ENCODE measurements around the gene NECTIN2. TPM values are rescaled to one million over a fixed set of nuclear protein-coding genes. Genes with fewer than 3 reads are reported as not detected.
"Not testable (repeated sequence)": the region's sequence is repeated elsewhere in the genome, so short reads cannot be mapped to it uniquely, and the experiment has no call there.

NECTIN2 gene
- total RNA-seq, 1 experiment from 2014 or later: 61.0 TPM

DNA sequence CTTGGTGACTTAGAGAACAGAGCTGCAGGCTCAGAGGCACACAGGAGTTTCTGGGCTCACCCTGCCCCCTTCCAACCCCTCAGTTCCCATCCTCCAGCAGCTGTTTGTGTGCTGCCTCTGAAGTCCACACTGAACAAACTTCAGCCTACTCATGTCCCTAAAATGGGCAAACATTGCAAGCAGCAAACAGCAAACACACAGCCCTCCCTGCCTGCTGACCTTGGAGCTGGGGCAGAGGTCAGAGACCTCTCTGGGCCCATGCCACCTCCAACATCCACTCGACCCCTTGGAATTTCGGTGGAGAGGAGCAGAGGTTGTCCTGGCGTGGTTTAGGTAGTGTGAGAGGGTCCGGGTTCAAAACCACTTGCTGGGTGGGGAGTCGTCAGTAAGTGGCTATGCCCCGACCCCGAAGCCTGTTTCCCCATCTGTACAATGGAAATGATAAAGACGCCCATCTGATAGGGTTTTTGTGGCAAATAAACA lies 78.2 kb downstream of the NECTIN2 start:
- DNase-seq (no peak), ATAC-seq (no peak)
- no TSS peak for BruUV-seq (replicated peaks)
- H4K20me1 ChIP-seq (ENCODE audit: low read length): no peaks in the 10 kb centered on the region
- no peak overlapping the region for H2AFZ ChIP-seq (ENCODE audit: low read length)
- no peak overlapping the region for H3K4me3 ChIP-seq (ENCODE audit: low read length)
- POLR2A ChIA-PET (ENCODE audit: unreplicated experiment): no interaction called here
- H3K9me2 ChIP-seq (replicated peaks; ENCODE audit: low read length): no peaks in the 10 kb centered on the region
- no peak overlapping the region for H3K9ac ChIP-seq (ENCODE audit: low read length)
- no peaks in the 10 kb centered on the region for H3K9me3 ChIP-seq (ENCODE audit: low read length)
- no peak overlapping the region for H3K27ac ChIP-seq (ENCODE audit: low read length)
- H3F3A ChIP-seq (ENCODE audit: low read length, unreplicated experiment): no peaks in the 10 kb centered on the region
- H3K4me2 ChIP-seq (ENCODE audit: low read length): no peak overlapping the region
- no peaks in the 10 kb centered on the region for H3K36me3 ChIP-seq (ENCODE audit: low read depth, low read length)
- no peaks in the 10 kb centered on the region; the same call in 1 of the 2 replicates for H3K4me1 ChIP-seq (ENCODE audit: insufficient read depth, low read length)
- H3K79me2 ChIP-seq (ENCODE audit: low read length): no peaks in the 10 kb centered on the region
- CTCF ChIA-PET: no interaction called here
- intact Hi-C loops (cut with micrococcal nuclease): no loop called here
- TF ChIP-seq EZH2phosphoT487 (IDR thresholded peaks at IDR 0.05; ENCODE audit: borderline replicate concordance, low read length): no peak
- TF ChIP-seq, protein P1, sequence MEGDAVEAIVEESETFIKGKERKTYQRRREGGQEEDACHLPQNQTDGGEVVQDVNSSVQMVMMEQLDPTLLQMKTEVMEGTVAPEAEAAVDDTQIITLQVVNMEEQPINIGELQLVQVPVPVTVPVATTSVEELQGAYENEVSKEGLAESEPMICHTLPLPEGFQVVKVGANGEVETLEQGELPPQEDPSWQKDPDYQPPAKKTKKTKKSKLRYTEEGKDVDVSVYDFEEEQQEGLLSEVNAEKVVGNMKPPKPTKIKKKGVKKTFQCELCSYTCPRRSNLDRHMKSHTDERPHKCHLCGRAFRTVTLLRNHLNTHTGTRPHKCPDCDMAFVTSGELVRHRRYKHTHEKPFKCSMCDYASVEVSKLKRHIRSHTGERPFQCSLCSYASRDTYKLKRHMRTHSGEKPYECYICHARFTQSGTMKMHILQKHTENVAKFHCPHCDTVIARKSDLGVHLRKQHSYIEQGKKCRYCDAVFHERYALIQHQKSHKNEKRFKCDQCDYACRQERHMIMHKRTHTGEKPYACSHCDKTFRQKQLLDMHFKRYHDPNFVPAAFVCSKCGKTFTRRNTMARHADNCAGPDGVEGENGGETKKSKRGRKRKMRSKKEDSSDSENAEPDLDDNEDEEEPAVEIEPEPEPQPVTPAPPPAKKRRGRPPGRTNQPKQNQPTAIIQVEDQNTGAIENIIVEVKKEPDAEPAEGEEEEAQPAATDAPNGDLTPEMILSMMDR (conservative IDR thresholded peaks at IDR 0.05; ENCODE audit: low read depth, low read length): no peak
- no peak for TF ChIP-seq EZH2 (IDR thresholded peaks at IDR 0.05; ENCODE audit: low read length, unreplicated experiment)
- no peaks in the 10 kb centered on the region for H3K27me3 ChIP-seq (ENCODE audit: low read length)

DNA sequence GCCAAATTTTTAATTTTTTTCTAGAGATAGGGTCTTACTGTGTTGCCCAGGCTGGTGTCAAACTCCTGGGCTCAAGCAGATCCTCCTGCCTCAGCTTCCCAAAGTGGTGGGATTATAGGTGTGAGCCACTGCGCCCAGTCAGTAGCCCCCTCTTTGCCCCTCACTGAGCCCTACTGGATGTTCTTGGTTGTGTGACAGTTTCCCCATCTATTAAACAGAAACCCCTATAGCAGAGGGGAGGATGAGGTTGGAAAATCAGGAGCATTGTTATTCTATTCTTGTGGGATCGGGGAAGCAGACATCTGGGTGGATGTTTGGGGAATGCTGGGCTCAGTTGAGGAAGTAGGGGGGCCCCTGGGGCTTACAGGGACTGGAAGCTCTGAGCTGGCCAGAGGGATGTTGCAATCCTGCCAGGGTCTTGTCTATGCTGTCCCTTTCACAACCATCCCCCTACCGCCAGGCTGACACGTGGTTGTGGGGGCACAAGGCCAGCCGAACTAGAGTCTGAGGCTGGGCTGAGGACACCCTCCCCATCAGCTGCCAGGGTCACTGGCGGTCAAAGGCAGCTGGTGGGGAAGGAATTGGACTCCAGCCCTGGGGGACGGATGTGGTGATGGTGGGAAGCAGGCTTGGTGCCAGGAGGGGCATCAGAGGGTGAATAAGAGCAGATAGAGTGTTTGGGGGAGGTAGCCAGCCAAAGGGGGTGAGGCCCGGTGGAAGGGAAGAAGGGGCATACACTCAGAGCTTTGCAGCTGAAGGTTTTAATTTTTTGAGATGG lies 79.2 kb downstream of the NECTIN2 start:
- no peaks in the 10 kb centered on the region; the same call in 1 of the 2 replicates for H3K4me1 ChIP-seq (ENCODE audit: insufficient read depth, low read length)
- H2AFZ ChIP-seq (ENCODE audit: low read length): no peak overlapping the region
- no peaks in the 10 kb centered on the region for H4K20me1 ChIP-seq (ENCODE audit: low read length)
- no peaks in the 10 kb centered on the region for H3K36me3 ChIP-seq (ENCODE audit: low read depth, low read length)
- no peak overlapping the region for H3K4me3 ChIP-seq (ENCODE audit: low read length)
- ATAC-seq (no peak), DNase-seq (no peak)
- TF ChIP-seq, protein P1 (conservative IDR thresholded peaks at IDR 0.05; ENCODE audit: low read depth, low read length): no peak
- TF ChIP-seq EZH2 (IDR thresholded peaks at IDR 0.05; ENCODE audit: low read length, unreplicated experiment) (no peak), EZH2phosphoT487 (IDR thresholded peaks at IDR 0.05; ENCODE audit: borderline replicate concordance, low read length) (no peak)
- POLR2A ChIA-PET (ENCODE audit: unreplicated experiment): no interaction called here
- no peaks in the 10 kb centered on the region for H3F3A ChIP-seq (ENCODE audit: low read length, unreplicated experiment)
- no peaks in the 10 kb centered on the region for H3K79me2 ChIP-seq (ENCODE audit: low read length)
- H3K9ac ChIP-seq (ENCODE audit: low read length): no peak overlapping the region
- no peak overlapping the region for H3K4me2 ChIP-seq (ENCODE audit: low read length)
- H3K9me2 ChIP-seq (replicated peaks; ENCODE audit: low read length): no peaks in the 10 kb centered on the region
- no peaks in the 10 kb centered on the region for H3K9me3 ChIP-seq (ENCODE audit: low read length)
- no TSS peak for BruUV-seq (replicated peaks)
- H3K27me3 ChIP-seq (ENCODE audit: low read length): no peaks in the 10 kb centered on the region
- CTCF ChIA-PET: no interaction called here
- intact Hi-C loops (cut with micrococcal nuclease): no loop called here
- no peak overlapping the region for H3K27ac ChIP-seq (ENCODE audit: low read length)

DNA sequence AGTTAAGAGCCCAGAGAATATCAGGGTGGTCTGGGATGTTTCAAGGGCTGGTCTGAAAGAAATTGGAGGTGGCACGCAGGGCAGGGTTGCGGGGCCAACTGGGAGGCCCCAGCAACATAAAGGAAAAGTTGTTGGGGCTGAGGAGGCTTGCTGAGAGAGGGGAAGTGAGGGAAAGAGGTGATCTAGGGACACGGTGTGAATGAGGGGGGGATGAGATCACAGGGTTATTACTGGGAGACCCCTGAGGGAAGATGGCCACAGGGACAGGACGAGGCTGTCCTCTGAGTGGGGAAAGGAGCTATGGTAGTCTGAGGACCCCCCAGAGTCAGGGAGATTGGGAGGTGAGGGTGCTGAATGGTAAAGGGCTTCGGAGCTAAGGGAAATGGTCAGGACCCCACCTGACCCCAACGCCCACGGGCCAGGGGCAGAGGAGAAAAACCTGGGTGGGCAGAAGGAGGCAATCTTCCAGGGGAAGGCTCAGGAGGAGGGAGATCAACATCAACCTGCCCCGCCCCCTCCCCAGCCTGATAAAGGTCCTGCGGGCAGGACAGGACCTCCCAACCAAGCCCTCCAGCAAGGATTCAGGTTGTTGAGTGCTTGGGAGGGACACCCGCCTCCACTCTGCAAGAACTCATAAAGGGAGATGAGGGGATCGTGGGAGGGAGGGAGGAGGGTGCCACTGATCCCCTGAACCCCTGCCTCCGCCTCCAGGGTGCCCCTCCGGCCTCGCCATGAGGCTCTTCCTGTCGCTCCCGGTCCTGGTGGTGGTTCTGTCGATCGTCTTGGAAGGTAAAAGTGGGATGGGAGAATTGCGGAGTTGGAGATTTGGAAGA lies 80.4 kb downstream of the NECTIN2 start:
- POLR2A ChIA-PET (ENCODE audit: unreplicated experiment); H3K9ac ChIP-seq (ENCODE audit: low read length); DNase-seq; BruUV-seq (replicated peaks); H3F3A ChIP-seq (ENCODE audit: low read length, unreplicated experiment); H3K79me2 ChIP-seq (ENCODE audit: low read length); H4K20me1 ChIP-seq (ENCODE audit: low read length); intact Hi-C loops (cut with micrococcal nuclease); H3K9me2 ChIP-seq (replicated peaks; ENCODE audit: low read length); H3K4me3 ChIP-seq (ENCODE audit: low read length); H3K4me1 ChIP-seq (ENCODE audit: insufficient read depth, low read length); H3K9me3 ChIP-seq (ENCODE audit: low read length); H3K27ac ChIP-seq (ENCODE audit: low read length); H3K27me3 ChIP-seq (ENCODE audit: low read length); CTCF ChIA-PET; H3K36me3 ChIP-seq (ENCODE audit: low read depth, low read length): not testable (repeated sequence)
- Histone ChIP-seq H3K4me2 (ENCODE audit: low read length) (peak overlapping the region; percentile 37), H2AFZ (ENCODE audit: low read length) (peak overlapping the region; percentile 68)
- ATAC-seq: peak; percentile 25

Measured in PC-3 (cell line).